ENCODE data around the gene GABRB2.

Gene GABRB2

DNA sequence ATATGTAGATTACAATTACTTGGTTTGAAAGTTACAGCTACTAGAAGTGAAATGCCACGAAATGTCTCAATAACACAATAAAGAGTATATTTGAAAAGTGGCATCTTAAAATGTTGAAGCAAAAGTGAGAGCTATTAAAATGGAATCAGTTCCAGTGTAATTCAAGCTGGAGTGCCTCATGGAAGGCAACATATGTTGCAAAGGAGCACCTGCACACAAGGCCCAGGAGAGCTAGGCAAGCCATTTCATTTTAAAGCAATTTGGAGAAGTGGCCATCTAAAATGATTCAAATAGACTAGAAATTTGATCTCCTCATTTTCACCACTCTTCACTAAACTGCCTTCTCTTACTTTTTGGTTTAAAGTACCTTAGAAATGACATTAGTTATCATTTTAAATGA, 167.8 kb downstream of the GABRB2 start:
- no peak for TF ChIP-seq CREB1 (IDR thresholded peaks at IDR 0.05; ENCODE audit: low read depth)
- TF ChIP-seq ZBTB7A (IDR thresholded peaks at IDR 0.05; ENCODE audit: low read depth): no peak
- no peak for TF ChIP-seq TEAD4 (IDR thresholded peaks at IDR 0.05)
- no peak for TF ChIP-seq REST (IDR thresholded peaks at IDR 0.05; ENCODE audit: low read depth)
- no peak for TF ChIP-seq CEBPB (IDR thresholded peaks at IDR 0.05)
- no peak for TF ChIP-seq FOXM1 (IDR thresholded peaks at IDR 0.05; ENCODE audit: borderline replicate concordance, low read depth)
- TF ChIP-seq USF1 (IDR thresholded peaks at IDR 0.05): no peak
- TF ChIP-seq EP300 (IDR thresholded peaks at IDR 0.05; ENCODE audit: borderline replicate concordance): no peak
- TF ChIP-seq RAD21 (IDR thresholded peaks at IDR 0.05; ENCODE audit: low read depth): no peak
- TF ChIP-seq YY1 (IDR thresholded peaks at IDR 0.05; ENCODE audit: low read depth): no peak
- TF ChIP-seq NFIC (IDR thresholded peaks at IDR 0.05): no peak
- no peak for TF ChIP-seq TCF12 (IDR thresholded peaks at IDR 0.05; ENCODE audit: low read depth)
- no peak for TF ChIP-seq EGR1 (IDR thresholded peaks at IDR 0.05)
- TF ChIP-seq TAF1 (IDR thresholded peaks at IDR 0.05; ENCODE audit: low read depth): no peak
- TF ChIP-seq, protein P1, sequence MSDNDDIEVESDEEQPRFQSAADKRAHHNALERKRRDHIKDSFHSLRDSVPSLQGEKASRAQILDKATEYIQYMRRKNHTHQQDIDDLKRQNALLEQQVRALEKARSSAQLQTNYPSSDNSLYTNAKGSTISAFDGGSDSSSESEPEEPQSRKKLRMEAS (IDR thresholded peaks at IDR 0.05): no peak

DNA sequence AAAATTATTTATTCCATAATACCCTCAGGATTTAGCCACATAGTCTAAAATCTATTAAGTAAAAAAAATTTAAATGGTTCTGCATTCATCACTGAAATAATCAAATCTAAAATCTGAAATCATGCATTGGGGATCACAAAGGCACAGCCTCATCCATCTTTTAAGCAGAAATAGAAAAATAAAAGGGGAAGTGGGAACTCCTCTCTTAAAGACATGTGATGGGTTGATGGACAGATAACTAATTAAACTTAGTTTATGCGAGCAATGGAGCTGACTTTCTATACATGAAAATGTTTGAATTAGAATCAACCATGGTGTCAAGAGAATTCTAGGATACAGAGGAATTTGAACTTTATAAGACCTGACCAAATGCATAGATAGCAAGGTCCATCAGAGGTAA, 170.5 kb downstream of the GABRB2 start:
- no peak for TF ChIP-seq EP300 (IDR thresholded peaks at IDR 0.05; ENCODE audit: borderline replicate concordance)
- TF ChIP-seq TAF1 (IDR thresholded peaks at IDR 0.05; ENCODE audit: low read depth): no peak
- TF ChIP-seq USF1 (IDR thresholded peaks at IDR 0.05): no peak
- TF ChIP-seq TEAD4 (IDR thresholded peaks at IDR 0.05): no peak
- TF ChIP-seq RAD21 (IDR thresholded peaks at IDR 0.05; ENCODE audit: low read depth): no peak
- no peak for TF ChIP-seq FOXM1 (IDR thresholded peaks at IDR 0.05; ENCODE audit: borderline replicate concordance, low read depth)
- TF ChIP-seq ZBTB7A (IDR thresholded peaks at IDR 0.05; ENCODE audit: low read depth): no peak
- no peak for TF ChIP-seq NFIC (IDR thresholded peaks at IDR 0.05)
- no peak for TF ChIP-seq CREB1 (IDR thresholded peaks at IDR 0.05; ENCODE audit: low read depth)
- TF ChIP-seq, protein P1 (IDR thresholded peaks at IDR 0.05): no peak
- no peak for TF ChIP-seq YY1 (IDR thresholded peaks at IDR 0.05; ENCODE audit: low read depth)
- no peak for TF ChIP-seq TCF12 (IDR thresholded peaks at IDR 0.05; ENCODE audit: low read depth)
- TF ChIP-seq CEBPB (IDR thresholded peaks at IDR 0.05): no peak
- TF ChIP-seq EGR1 (IDR thresholded peaks at IDR 0.05): no peak

GRCh38 chr5:161373345-161373707, 173.2 kb downstream of the GABRB2 start:
- TF ChIP-seq YY1 (IDR thresholded peaks at IDR 0.05; ENCODE audit: low read depth) (no peak), TCF12 (IDR thresholded peaks at IDR 0.05; ENCODE audit: low read depth) (no peak), TAF1 (IDR thresholded peaks at IDR 0.05; ENCODE audit: low read depth) (no peak), FOXM1 (IDR thresholded peaks at IDR 0.05; ENCODE audit: borderline replicate concordance, low read depth) (no peak), NFIC (IDR thresholded peaks at IDR 0.05) (no peak), REST (IDR thresholded peaks at IDR 0.05; ENCODE audit: low read depth) (no peak), EGR1 (IDR thresholded peaks at IDR 0.05) (no peak), TEAD4 (IDR thresholded peaks at IDR 0.05) (no peak), RAD21 (IDR thresholded peaks at IDR 0.05; ENCODE audit: low read depth) (no peak), CREB1 (IDR thresholded peaks at IDR 0.05; ENCODE audit: low read depth) (no peak), ZBTB7A (IDR thresholded peaks at IDR 0.05; ENCODE audit: low read depth) (no peak), EP300 (IDR thresholded peaks at IDR 0.05; ENCODE audit: borderline replicate concordance) (no peak), CEBPB (IDR thresholded peaks at IDR 0.05) (no peak)
- TF ChIP-seq, protein P1 (IDR thresholded peaks at IDR 0.05): no peak

DNA sequence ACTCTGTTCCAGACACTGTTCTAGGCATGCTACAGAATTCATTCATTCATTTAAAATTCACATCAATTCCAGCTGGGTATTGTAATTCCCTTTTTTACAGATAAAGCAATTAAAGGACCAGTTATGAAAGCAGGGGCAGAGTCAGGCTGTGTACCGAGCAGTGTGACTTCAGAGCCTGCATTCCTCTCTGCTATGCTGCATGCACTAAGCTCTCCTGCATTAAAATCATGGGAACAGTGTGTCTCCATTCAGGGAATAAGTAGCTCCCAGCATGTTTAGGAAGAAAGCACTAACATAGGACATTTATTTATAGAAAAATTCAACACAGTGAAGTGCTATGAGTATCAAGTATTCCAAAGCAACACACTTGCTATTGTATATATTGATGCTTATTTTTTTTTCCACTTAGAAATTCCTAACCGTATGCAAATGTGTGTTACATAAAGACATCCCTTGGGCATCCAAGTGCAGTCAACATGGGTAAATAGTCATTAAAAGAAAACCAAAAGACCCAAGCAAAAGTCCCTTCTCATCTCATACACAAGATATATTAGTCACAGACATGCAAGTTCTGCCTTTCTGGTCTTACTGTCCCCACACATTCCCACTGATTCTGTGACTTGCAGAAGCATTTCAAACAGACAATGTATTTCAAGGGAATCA, 173.7 kb downstream of the GABRB2 start:
- no peak for TF ChIP-seq FOXM1 (IDR thresholded peaks at IDR 0.05; ENCODE audit: borderline replicate concordance, low read depth)
- no peak for TF ChIP-seq EP300 (IDR thresholded peaks at IDR 0.05; ENCODE audit: borderline replicate concordance)
- TF ChIP-seq CEBPB (IDR thresholded peaks at IDR 0.05): no peak
- no peak for TF ChIP-seq NFIC (IDR thresholded peaks at IDR 0.05)
- TF ChIP-seq RAD21 (IDR thresholded peaks at IDR 0.05; ENCODE audit: low read depth): no peak
- no peak for TF ChIP-seq TCF12 (IDR thresholded peaks at IDR 0.05; ENCODE audit: low read depth)
- no peak for TF ChIP-seq TAF1 (IDR thresholded peaks at IDR 0.05; ENCODE audit: low read depth)
- no peak for TF ChIP-seq REST (IDR thresholded peaks at IDR 0.05; ENCODE audit: low read depth)
- TF ChIP-seq TEAD4 (IDR thresholded peaks at IDR 0.05): no peak
- no peak for TF ChIP-seq EGR1 (IDR thresholded peaks at IDR 0.05)
- no peak for TF ChIP-seq YY1 (IDR thresholded peaks at IDR 0.05; ENCODE audit: low read depth)
- TF ChIP-seq ZBTB7A (IDR thresholded peaks at IDR 0.05; ENCODE audit: low read depth): no peak
- TF ChIP-seq, protein P1 (IDR thresholded peaks at IDR 0.05): no peak
- no peak for TF ChIP-seq USF1 (IDR thresholded peaks at IDR 0.05)
- TF ChIP-seq CREB1 (IDR thresholded peaks at IDR 0.05; ENCODE audit: low read depth): no peak
